Endothelial cell of umbilical vein (primary cell): ENCODE results near the gene FAM236A. TPM values are rescaled to one million over a fixed set of nuclear protein-coding genes. Genes with fewer than 3 reads are reported as not detected.
A peak's percentile ranks its signal among the peaks of the same experiment; 100 is the strongest.
"Not testable (repeated sequence)": the region's sequence is repeated elsewhere in the genome, so short reads cannot be mapped to it uniquely, and the experiment has no call there.

Source experiments
- BruUV-seq: library from RNA; stranded (reverse); fragments of 400-500 nt; replicated peaks from 2 replicates; lab custom pipeline; 2021; lab: Mats Ljungman, UMichigan
- CTCF ChIA-PET: fragments of 300-600, 350-600 bp; sonication (Branson Sonifier 250); formaldehyde crosslinking; loops from one replicate; lab custom pipeline; 2021; ENCODE audit warnings: antibody characterized with exemption, inconsistent platforms; lab: Charles Lee
- POLR2A ChIA-PET: fragments of 300-600, 350-600 bp; sonication (Branson Sonifier 250); formaldehyde crosslinking; loops from one replicate; lab custom pipeline; 2021; ENCODE audit warnings: antibody characterized with exemption, inconsistent platforms; lab: Charles Lee
- DNase-seq: peaks from one replicate; pipeline ENCODE4 v3.0.0-alpha.2; 2011; ENCODE audit warnings: low read depth, low spot score
- FAIRE-seq: peaks from 2 replicates; lab custom pipeline; 2011; peaks lifted over from hg19 to GRCh38; lab: Jason Lieb, UNC
- H2AFZ ChIP-seq: 2 replicates; pipeline ENCODE4 v1.6.0; 2012; ENCODE audit warnings: low read depth, low read length, control low read depth, inconsistent platforms
- H3K27ac ChIP-seq: 2 replicates; pipeline ENCODE4 v1.5.1; 2011; ENCODE audit warnings: low read depth, mild to moderate bottlenecking, control low read depth, low read length, moderate library complexity; ENCODE audit not compliant: insufficient read depth
- H3K27me3 ChIP-seq, 2 experiments: 2 replicates each; pipeline versions ENCODE4 v1.6.0 to v1.6.1; 2011; ENCODE audit warnings: low read length in 2 of 2, mixed read lengths in 1 of 2; ENCODE audit not compliant: control insufficient read depth in 2 of 2, insufficient read depth in 2 of 2
- H3K36me3 ChIP-seq, 2 experiments: 2 replicates in 1 of 2; 3 replicates in 1 of 2; pipeline ENCODE4 v1.5.1; 2011; ENCODE audit warnings: low read length in 2 of 2, mild to moderate bottlenecking in 1 of 2, moderate library complexity in 1 of 2; ENCODE audit not compliant: control insufficient read depth in 2 of 2, insufficient read depth in 2 of 2; ENCODE audit errors: extremely low read depth in 1 of 2
- H3K4me1 ChIP-seq: 3 replicates; pipeline ENCODE4 v1.5.1; 2011; ENCODE audit warnings: mild to moderate bottlenecking, low read length; ENCODE audit not compliant: control insufficient read depth, insufficient read depth; ENCODE audit errors: extremely low read depth
- H3K4me2 ChIP-seq: 2 replicates; pipeline ENCODE4 v1.6.1; 2011; ENCODE audit warnings: low read length, control low read depth, mixed read lengths; ENCODE audit not compliant: insufficient read depth
- H3K4me3 ChIP-seq, 3 experiments: fragments of 200-600 bp in 1 of 3; sonication (generic), shearing (Covaris generic) in 1 of 3; replicated peaks in 1 of 3; 2 replicates each; pipeline ENCODE4 v1.5.1; 2011 to 2016; ENCODE audit warnings: control low read depth in 3 of 3, low read length in 3 of 3, mild to moderate bottlenecking in 2 of 3, inconsistent platforms in 1 of 3, low read depth in 1 of 3, moderate library complexity in 1 of 3; ENCODE audit not compliant: insufficient read depth in 1 of 3
- H3K79me2 ChIP-seq: 2 replicates; pipeline ENCODE4 v1.6.0; 2012; ENCODE audit warnings: low read length, inconsistent platforms; ENCODE audit not compliant: control insufficient read depth, insufficient read depth
- H3K9ac ChIP-seq: replicated peaks from 2 replicates; pipeline ENCODE3; 2011; ENCODE audit warnings: low read length, control low read depth; ENCODE audit not compliant: insufficient read depth; ENCODE audit errors: extremely low read depth
- H3K9me1 ChIP-seq: replicated peaks from 3 replicates; pipeline ENCODE4 v1.6.0; 2011; ENCODE audit warnings: mild to moderate bottlenecking, low read length; ENCODE audit not compliant: control insufficient read depth, insufficient read depth; ENCODE audit errors: extremely low read depth
- H3K9me3 ChIP-seq: replicated peaks from 2 replicates; pipeline ENCODE4 v1.5.1; 2012; ENCODE audit warnings: low read length, inconsistent platforms; ENCODE audit not compliant: control insufficient read depth, insufficient read depth
- H4K20me1 ChIP-seq: replicated peaks from 2 replicates; pipeline ENCODE3; 2011; ENCODE audit warnings: mild to moderate bottlenecking, low read length; ENCODE audit not compliant: control insufficient read depth, insufficient read depth; ENCODE audit errors: extremely low read depth
- dilution Hi-C: fragments of 300-500 bp; cut with MboI; formaldehyde crosslinking; loops from one replicate; pipeline ENCODE4 v1.15.0; 2019; ENCODE audit warnings: low sequenced_read_pairs; ENCODE audit not compliant: extremely low pct_ligation_motif_present
- intact Hi-C: fragments of 100-400 bp; cut with micrococcal nuclease; formaldehyde crosslinking; loops from one replicate; pipeline ENCODE4 v1.10.0; 2022
- polyA plus RNA-seq, 4 experiments: library from polyadenylated mRNA; depleted of rRNA in 3 of 4; stranded (reverse) in 3 of 4; unstranded in 1 of 4; fragments of >200 nt; gene quantifications; 2 replicates each; pipeline versions ENCODE4 v1.2.1 to v1.2.3, GENCODE V29; 2011 to 2012; ENCODE audit warnings: missing spikeins in 1 of 4
- total RNA-seq: library from RNA; stranded (reverse); gene quantifications from 2 replicates; pipeline ENCODE4 v1.2.3, GENCODE V29; 2021

Gene FAM236A
- total and polyA plus RNA-seq, 2 donors (not counting 3 experiments of a cell fraction or from before 2014, with no cell fraction given): not detected

GRCh38 chrX:72943035-72943818 is 5.2 kb downstream of the FAM236A start:
- CTCF ChIA-PET: not testable (repeated sequence)
- FAIRE-seq: peak; percentile 47

GRCh38 chrX:72943819-72944169 is 5.8 kb downstream of the FAM236A start, which contains the start of gene DMRTC1:
Gene DMRTC1, minus strand, starts transcription at chrX:72943837. Its CDS starts 68,143 bp downstream, at chrX:72875694.
- H3K4me3 ChIP-seq, BruUV-seq, H3K27ac ChIP-seq, H3K4me1 ChIP-seq, intact Hi-C loops, H2AFZ ChIP-seq, dilution Hi-C loops, CTCF ChIA-PET, H3K9me3 ChIP-seq, H3K79me2 ChIP-seq, H3K4me2 ChIP-seq, H3K27me3 ChIP-seq, H3K36me3 ChIP-seq, H3K9me1 ChIP-seq, DNase-seq, H3K9ac ChIP-seq, POLR2A ChIA-PET, H4K20me1 ChIP-seq: not testable (repeated sequence)
- FAIRE-seq: peak; percentile 85

More at GRCh38 chrX:72943035-72943818, 5.2 kb downstream of the FAM236A start:
- H4K20me1 ChIP-seq, H3K36me3 ChIP-seq, H3K4me3 ChIP-seq, H3K9me1 ChIP-seq, DNase-seq, H3K79me2 ChIP-seq, dilution Hi-C loops, BruUV-seq, intact Hi-C loops, H2AFZ ChIP-seq, H3K27me3 ChIP-seq, H3K27ac ChIP-seq, H3K4me2 ChIP-seq, H3K4me1 ChIP-seq, H3K9me3 ChIP-seq, POLR2A ChIA-PET, H3K9ac ChIP-seq: not testable (repeated sequence)

GRCh38 chrX:72959971-72960370 is 22.0 kb downstream of the FAM236A start:
- H3K9me1 ChIP-seq, H3K4me3 ChIP-seq, BruUV-seq, FAIRE-seq, CTCF ChIA-PET, H3K79me2 ChIP-seq, H3K27ac ChIP-seq, H3K4me2 ChIP-seq, POLR2A ChIA-PET, H3K27me3 ChIP-seq, H3K9ac ChIP-seq, H2AFZ ChIP-seq, dilution Hi-C loops, DNase-seq, intact Hi-C loops, H4K20me1 ChIP-seq, H3K36me3 ChIP-seq, H3K9me3 ChIP-seq, H3K4me1 ChIP-seq: not testable (repeated sequence)

- H2AFZ ChIP-seq, POLR2A ChIA-PET, H3K79me2 ChIP-seq, H3K9me3 ChIP-seq, dilution Hi-C loops, H3K9ac ChIP-seq, H3K4me2 ChIP-seq, BruUV-seq, H3K4me3 ChIP-seq, CTCF ChIA-PET, intact Hi-C loops, H4K20me1 ChIP-seq, H3K36me3 ChIP-seq, DNase-seq, H3K27ac ChIP-seq, H3K27me3 ChIP-seq, H3K4me1 ChIP-seq, H3K9me1 ChIP-seq: not testable (repeated sequence)
- peak; percentile 28 for FAIRE-seq
These were observed 33.9 kb downstream of the FAM236A start for GRCh38 chrX:72971859-72972258.
